GM19239 (cell line): ENCODE measurements around the gene GUCD1.

Source experiments
- DNase-seq: peaks from one replicate; pipeline ENCODE4 v3.0.0; 2011; ENCODE audit warnings: low spot score; ENCODE audit not compliant: insufficient read length
- FAIRE-seq: peaks from 2 replicates; lab custom pipeline; 2011; peaks lifted over from hg19 to GRCh38; lab: Jason Lieb, UNC

The GUCD1 gene

GRCh38 chr22:24507716-24508115 lies 47.2 kb downstream of the GUCD1 start:
- DNase-seq (no peak), FAIRE-seq (no peak)

- FAIRE-seq, result peak; percentile 44
Measured at GRCh38 chr22:24506802-24507438, 48.0 kb downstream of the GUCD1 start.

DNA sequence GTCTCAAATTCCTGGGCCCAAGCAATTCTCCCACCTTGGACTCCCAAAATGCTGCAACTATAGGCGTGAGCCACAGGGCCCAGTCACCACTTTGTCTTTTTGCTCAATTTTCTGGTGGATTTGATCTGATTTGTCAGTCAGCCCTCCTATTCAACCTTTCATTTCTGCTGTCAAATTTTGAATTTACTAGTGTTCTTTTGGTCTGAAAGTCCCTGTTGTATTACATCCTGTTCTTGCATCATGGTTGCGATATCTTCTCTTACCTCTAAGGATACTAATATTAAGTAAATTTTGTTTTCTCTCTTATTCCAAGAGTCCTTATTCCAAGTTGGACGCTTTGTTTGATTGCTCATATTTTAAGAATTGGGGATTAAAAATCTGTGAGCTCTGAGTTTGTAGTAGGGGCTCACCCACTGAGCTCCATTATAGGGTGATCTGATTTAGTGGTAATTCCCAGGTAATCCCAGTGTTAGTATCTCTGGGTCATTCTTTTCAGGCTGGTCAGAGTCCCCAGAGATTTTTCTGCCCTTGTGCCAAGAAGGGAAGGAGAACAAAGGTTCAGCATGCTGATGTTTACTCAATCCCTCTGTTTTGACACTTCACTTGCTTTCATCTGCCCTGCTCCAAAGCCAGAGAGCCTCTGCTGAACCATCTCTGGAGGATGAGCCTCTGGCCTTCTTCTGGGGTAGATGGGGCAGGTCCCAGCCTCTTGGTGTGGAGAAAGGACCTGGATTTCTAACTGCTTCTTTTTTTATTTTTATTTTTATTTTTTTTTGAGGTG lies 49.8 kb downstream of the GUCD1 start:
- DNase-seq, result no peak
- no peak for FAIRE-seq

More at GRCh38 chr22:24506802-24507438, 48.0 kb downstream of the GUCD1 start:
- DNase-seq, result no peak

GRCh38 chr22:24504540-24504939 lies 50.4 kb downstream of the GUCD1 start:
- FAIRE-seq (no peak), DNase-seq (no peak)

GRCh38 chr22:24503843-24504338 lies 51.0 kb downstream of the GUCD1 start:
- no peak for FAIRE-seq
- no peak for DNase-seq

DNA sequence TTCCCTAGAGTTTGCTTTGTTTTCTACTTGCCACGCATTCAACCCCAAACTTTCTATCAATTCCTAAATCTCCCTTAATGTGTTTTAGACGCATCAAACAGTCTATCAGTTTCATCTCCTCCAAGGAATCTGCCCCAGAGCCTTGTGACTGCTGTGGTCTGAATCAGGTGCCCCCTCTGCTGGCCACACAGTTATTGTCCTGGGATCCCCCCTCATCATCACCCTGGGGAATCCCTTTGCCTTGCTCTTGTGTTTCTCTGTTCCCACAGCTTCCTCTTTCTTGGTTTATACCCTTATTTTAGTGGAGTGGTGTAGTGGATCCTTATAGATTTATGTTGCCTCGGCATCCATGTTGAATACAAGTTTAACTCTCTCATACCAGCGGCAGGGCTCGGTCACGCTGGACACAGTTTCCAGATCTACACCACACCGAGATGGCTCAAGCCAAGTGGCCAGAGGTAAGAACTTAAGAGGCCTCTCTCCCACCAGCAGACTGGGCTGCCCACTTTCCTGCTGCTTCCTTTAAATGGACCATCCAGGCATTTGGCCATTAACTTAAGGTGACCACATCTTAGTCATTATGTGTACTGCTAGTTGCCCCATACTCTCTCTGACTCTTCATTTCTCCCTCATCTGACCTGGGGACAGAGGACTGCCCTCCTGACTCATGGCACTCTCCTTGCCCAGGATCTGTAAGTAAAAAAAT lies 51.6 kb downstream of the GUCD1 start:
- DNase-seq (peak; percentile 72), FAIRE-seq (peak; percentile 80)

GRCh38 chr22:24502541-24502940 lies 52.4 kb downstream of the GUCD1 start:
- no peak for DNase-seq
- no peak for FAIRE-seq

DNA sequence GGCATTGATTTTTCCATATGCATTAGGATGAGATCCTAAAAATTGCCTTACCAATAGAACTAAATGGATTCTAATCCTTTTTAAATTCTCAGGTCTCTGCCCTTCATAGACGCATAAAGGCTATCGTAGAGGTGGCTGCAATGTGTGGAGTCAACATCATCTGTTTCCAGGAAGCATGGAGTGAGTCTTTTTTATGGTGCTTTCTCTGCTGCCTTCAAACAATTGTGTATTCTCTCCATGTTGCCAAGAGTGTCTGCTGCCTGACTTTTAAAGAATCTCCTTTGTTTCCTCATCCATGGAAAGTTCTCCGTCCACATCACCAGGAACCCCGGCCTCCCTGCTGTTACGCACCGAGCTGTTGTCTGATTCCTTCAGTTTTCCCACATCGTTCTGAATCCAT lies 52.9 kb downstream of the GUCD1 start:
- FAIRE-seq, result no peak
- no peak for DNase-seq

- FAIRE-seq, result no peak
- no peak for DNase-seq
Measured at GRCh38 chr22:24501301-24502005, 53.5 kb downstream of the GUCD1 start.

DNA sequence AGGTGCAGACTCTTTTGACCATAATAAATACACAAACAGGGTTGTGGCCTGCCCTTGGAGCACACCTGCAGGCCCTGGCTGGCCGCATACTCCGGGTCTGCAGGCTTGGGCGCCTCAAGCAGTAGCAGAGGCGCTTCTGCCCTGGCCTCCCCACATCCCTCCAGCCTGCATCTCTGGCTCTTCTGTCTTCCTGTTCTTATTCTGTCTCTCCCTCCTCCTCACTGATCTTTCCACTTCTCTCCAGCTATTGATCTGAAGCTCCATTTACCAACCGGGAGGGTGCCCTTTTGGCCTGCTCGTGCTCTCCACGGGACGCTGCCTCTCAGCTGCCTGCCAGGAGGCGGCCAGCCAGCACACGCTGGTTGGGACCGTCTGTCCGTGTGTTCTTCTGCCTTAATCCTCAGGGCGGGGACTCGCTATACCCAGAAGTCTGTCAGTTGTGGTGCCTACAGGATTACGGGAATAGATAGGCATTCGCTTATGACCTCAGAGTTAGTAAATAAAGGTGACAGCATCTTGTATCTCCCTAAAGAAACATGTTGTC lies 54.6 kb downstream of the GUCD1 start:
- FAIRE-seq (no peak), DNase-seq (no peak)

DNA sequence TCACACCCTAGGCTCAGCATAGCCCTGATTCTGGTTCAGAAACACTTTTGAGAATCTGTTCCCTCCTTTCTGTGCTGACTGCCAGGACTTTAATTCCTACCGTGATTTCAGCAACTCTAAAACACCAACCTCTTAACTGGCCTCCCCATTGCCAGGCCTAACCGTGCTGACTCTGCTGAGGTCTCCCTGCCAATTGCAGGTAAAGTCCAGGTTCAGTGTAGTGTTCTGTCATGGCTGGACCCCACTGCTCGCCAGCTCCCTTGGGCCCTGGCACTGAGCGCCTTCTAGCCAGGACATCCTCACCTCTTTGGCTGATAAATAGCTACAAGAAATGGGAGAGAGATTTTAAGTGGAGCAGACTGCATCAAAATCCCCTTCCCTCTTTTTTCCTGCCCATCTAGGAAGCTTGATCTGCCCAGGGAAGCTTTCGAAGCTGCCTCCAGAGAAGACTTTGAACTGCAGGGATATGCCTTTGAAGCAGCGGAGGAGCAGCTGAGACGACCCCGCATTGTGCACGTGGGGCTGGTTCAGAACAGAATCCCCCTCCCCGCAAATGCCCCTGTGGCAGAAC lies 55.1 kb downstream of the GUCD1 start:
- DNase-seq (no peak), FAIRE-seq (no peak)

DNA sequence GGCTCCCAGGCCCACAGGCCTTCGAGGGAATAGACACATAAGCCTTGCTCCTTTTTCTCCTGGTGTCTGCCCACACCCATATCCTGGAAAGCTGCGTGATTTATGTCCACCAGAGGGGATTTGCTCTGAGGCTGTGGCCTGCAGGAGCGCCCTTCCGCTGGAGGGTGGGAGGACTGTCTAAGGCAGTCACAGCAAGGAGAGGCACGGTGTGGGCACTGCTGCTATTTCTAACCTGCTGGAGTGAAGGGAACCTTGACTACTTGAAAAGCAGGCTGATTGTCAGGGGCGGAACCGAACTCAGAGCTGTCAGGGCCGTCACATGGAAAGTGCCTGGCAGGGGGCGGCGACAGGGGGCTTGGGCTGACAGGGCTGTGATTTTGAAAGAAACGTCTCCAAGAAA lies 56.1 kb downstream of the GUCD1 start:
- FAIRE-seq (no peak), DNase-seq (no peak)

- DNase-seq (no peak), FAIRE-seq (no peak)
Measured at GRCh38 chr22:24497841-24498258, 57.1 kb downstream of the GUCD1 start.

DNA sequence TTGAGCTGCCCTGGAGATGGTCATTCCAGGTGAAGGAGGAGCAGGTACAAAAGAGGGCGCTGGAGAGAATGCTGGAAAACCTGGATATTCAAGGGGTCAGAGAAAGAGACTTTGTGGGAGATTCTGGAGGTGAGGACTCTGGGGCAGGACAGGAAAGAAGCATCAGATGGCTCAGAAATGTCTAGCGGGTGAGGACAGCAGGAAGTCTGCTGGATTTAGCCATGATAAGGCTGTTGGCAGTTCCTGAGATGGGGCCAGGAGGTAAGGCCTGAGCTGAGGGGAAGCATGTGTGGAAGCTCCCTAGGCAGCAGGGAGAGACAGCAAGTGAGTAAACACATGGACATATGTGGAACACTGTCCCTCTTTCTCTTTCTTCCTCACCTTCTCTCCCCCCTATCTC lies 58.3 kb downstream of the GUCD1 start:
- FAIRE-seq (no peak), DNase-seq (no peak)

DNA sequence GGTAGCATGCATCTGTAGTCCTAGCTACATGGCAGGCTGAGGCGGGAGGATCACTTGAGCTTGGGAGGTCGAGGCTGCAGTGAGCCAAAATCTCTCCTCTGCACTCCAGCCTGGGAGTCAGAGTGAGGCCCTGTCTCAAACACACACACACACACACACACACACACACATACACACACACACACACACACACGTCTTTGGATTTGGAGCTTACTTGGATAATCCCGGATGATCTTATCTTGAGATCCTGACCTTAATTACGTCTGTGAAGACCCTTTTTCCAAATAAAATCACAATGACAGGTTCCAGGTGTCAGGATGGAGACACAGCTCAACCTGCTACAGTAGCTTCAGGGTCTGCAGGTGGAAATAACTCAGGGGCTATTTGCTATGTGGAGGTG lies 58.7 kb downstream of the GUCD1 start:
- FAIRE-seq (no peak), DNase-seq (no peak)

GRCh38 chr22:24495365-24495675 lies 59.6 kb downstream of the GUCD1 start:
- DNase-seq (no peak), FAIRE-seq (no peak)

DNA sequence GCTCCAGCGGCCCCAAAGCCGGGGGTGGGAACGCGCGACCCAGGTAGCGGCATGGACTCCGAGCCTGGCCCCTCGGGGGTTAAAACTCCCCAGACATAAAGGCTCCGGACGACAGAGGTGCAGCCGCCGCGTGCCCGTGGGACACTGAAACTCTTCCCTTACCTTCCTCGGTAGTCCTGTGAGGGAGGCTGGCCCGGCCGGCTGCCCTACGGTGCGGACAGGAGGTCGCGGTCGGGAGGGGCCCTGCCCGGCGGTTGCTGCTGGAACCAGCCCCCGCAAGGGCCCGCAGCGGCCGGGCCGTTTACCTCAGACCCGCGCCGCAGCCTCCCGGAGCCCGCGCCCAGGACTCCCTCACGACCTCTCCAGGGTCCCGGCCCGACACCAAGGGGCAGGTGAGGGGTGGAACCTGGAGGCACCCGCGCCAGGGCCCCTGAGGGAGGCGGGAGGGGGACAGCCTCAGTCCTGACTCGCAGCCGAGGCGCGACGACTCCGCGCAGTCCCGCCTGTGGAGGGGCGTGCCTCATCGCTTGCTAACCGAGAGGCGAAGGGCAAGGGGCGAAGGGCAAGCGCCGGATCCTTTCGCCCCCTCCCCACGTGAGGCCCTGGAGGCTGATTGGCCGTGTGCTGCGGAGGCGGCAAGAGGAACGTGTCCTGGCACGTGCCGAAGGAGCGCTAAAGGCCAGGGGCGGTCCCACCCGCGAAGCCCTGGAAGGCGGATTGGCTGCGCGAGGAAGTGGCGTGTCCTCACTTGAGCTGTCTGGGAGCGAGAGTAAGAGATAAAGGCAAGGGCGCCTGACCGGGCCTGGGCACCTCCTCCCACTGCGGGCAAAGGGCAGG lies 60.2 kb downstream of the GUCD1 start, which contains the start of gene UPB1:
TSS of gene UPB1 (plus strand) at position 805 of the 837 bp plus-strand sequence. CDS start 72 bp downstream, outside the sequence.
- FAIRE-seq (no peak), DNase-seq (no peak)

DNA sequence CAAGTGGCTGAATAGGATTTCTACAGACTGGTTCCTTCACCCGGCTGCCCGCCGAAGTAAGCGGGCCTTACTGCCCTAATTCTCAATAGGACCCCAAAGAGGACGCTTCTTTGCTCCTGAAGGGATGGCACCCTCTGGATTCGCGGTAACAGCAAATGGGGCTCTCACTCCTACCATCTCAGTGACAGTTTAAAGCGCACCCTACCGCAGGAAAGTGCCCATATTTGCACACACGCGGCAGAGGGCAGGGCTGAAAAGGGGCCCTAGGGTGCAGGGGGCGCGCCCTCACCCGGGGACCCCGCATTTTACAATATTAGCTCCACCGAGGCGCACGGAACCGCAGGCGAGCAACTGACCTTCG lies 60.8 kb downstream of the GUCD1 start:
- DNase-seq, result no peak
- no peak for FAIRE-seq

- DNase-seq (no peak), FAIRE-seq (no peak)
Measured at GRCh38 chr22:24492391-24492790, 62.5 kb downstream of the GUCD1 start.
